ENCODE results near the gene AKNAD1.

- TF ChIP-seq POLR2AphosphoS5 (IDR thresholded peaks at IDR 0.05; ENCODE audit: borderline replicate concordance, low read depth, low read length) (no peak), EZH2 (IDR thresholded peaks at IDR 0.05) (no peak), FOXP2 (optimal IDR thresholded peaks at IDR 0.05; ENCODE audit: control extremely low read depth, extremely low read length, insufficient read depth) (no peak)
Measured at GRCh38 chr1:108819878-108820277, 37.0 kb downstream of the AKNAD1 start.

Data from SK-N-MC (cell line).